SW480 (cell line): ENCODE results near the gene MOGAT1.
"Not testable (repeated sequence)": the region's sequence is repeated elsewhere in the genome, so short reads cannot be mapped to it uniquely, and the experiment has no call there.

Experiments
- DNase-seq: peaks from one replicate; pipeline ENCODE4 v3.0.0-alpha.2; 2016; ENCODE audit warnings: low spot score

Gene MOGAT1

GRCh38 chr2:222710736-222711135 lies 39.3 kb downstream of the MOGAT1 start:
- no peak for DNase-seq

GRCh38 chr2:222711315-222711940 lies 40.0 kb downstream of the MOGAT1 start:
- DNase-seq, result no peak

- DNase-seq, result no peak
Observed at GRCh38 chr2:222713002-222713401, 41.5 kb downstream of the MOGAT1 start.

- DNase-seq, result no peak
Observed at GRCh38 chr2:222714361-222715241, 43.1 kb downstream of the MOGAT1 start.

GRCh38 chr2:222715742-222716141 lies 44.3 kb downstream of the MOGAT1 start:
- no peak for DNase-seq

- DNase-seq, result not testable (repeated sequence)
Observed at GRCh38 chr2:222719787-222720186, 48.3 kb downstream of the MOGAT1 start.

- DNase-seq, result not testable (repeated sequence)
Observed at GRCh38 chr2:222721597-222721996, 50.1 kb downstream of the MOGAT1 start.

- DNase-seq, result no peak
Observed at GRCh38 chr2:222722327-222722946, 51.0 kb downstream of the MOGAT1 start.

GRCh38 chr2:222724208-222724607 lies 52.8 kb downstream of the MOGAT1 start:
- DNase-seq, result no peak

- DNase-seq, result no peak
Observed at GRCh38 chr2:222728621-222729020, 57.2 kb downstream of the MOGAT1 start.

GRCh38 chr2:222730366-222730999 lies 59.0 kb downstream of the MOGAT1 start:
- DNase-seq, result no peak

GRCh38 chr2:222731201-222731621 lies 59.8 kb downstream of the MOGAT1 start:
- no peak for DNase-seq

GRCh38 chr2:222732489-222733178 lies 61.2 kb downstream of the MOGAT1 start:
- DNase-seq, result no peak

- no peak for DNase-seq
Observed at GRCh38 chr2:222733470-222733845, 62.0 kb downstream of the MOGAT1 start.

GRCh38 chr2:222733846-222734702 lies 62.6 kb downstream of the MOGAT1 start:
- DNase-seq, result no peak

- DNase-seq, result no peak
Observed at GRCh38 chr2:222734703-222735014, 63.2 kb downstream of the MOGAT1 start.

- DNase-seq, result no peak
Observed at GRCh38 chr2:222736301-222736700, 64.8 kb downstream of the MOGAT1 start.

GRCh38 chr2:222736924-222737323 lies 65.5 kb downstream of the MOGAT1 start:
- no peak for DNase-seq

- DNase-seq, result no peak
Observed at GRCh38 chr2:222738312-222738711, 66.9 kb downstream of the MOGAT1 start.

GRCh38 chr2:222738809-222739208 lies 67.4 kb downstream of the MOGAT1 start:
- DNase-seq, result no peak

- DNase-seq, result peak; percentile 5
Observed at GRCh38 chr2:222739939-222740338, 68.5 kb downstream of the MOGAT1 start.
